DMS53 (cell line): ENCODE data around the gene TPRX2.
"Not testable (repeated sequence)": the region's sequence is repeated elsewhere in the genome, so short reads cannot be mapped to it uniquely, and the experiment has no call there.

ENCODE experiments used
- DNase-seq: peaks from one replicate; lab custom pipeline; 2025; lab: John Stamatoyannopoulos, UW

TPRX2 gene

DNA sequence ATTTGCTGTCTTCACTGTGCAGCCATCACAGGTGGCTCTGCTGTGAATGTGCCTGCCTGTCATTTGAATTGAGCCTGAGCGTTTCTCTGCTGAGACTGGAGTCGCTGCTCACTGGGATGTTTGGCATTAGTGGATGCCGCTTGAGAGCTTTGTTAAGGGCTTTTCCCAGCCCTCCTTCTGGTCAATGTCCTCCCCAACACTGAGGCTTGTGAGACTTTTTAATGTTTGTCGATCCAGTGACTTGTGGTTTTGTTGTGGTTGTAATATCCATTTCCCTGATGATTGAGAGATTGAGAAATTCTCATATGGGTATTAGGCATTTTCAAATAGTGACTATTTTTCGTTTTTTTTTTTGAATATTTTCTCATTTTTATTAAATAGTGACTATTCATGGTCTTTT lies 2.6 kb downstream of the TPRX2 start:
- no peak for DNase-seq

DNA sequence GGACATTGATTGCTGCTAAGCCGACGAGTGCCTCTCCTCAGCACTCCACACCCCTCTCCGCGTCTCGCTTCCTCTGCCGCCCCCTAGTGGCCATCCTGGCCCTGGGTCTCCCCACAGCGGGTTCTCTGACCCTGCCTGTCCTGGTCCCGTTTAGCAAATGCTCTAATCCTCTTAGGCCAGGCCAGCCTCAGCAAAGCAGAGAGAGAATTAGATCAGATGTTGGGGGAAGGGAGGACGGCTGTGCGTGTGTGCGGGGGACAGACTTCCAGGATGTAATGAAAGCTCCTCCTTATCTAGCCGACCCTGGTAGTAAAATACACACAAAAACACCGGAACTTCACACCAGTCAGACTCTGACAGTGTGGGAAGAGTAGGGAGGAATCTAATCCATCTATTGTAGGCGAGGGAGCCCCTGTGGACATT lies 4.5 kb downstream of the TPRX2 start:
- peak; percentile 77 for DNase-seq

DNA sequence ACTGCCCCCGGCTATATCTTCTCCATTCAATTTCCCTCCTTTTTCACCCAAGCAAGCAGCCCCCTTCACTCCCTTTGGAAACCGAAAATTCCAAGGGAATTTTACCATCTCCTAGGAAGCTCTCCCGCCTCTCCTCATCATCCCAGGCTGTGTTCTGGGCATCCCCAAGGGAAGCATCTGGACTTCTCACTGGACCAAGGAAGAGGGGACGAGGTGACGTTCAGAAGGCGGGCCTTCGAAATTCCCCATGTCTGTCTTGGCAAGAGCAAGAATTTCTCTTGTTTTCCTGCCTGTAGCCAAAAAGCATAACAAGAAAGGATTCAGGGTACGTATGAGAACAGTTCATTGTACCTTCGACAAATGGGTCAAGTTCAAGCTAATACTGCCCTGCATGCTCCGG lies 6.1 kb downstream of the TPRX2 start:
- no peak for DNase-seq

DNA sequence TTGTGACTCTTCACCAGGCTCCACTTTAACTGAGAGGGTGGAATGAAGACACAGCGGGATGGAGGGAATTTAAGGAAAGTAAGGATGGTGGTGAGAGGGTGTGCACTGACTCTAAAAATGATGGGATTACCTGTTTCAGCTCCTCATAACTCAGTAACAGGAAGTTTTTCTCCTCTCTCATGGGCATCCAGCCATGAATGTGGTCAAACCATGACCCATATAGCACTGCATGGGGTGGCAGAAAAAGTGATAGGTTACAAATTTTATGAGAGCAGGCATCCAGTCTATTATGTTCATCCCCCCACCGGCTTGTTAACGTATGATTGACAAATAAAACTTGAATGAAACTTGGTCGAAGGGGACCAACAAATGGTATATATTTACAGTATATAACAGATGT lies 19.9 kb downstream of the TPRX2 start:
- no peak for DNase-seq

DNA sequence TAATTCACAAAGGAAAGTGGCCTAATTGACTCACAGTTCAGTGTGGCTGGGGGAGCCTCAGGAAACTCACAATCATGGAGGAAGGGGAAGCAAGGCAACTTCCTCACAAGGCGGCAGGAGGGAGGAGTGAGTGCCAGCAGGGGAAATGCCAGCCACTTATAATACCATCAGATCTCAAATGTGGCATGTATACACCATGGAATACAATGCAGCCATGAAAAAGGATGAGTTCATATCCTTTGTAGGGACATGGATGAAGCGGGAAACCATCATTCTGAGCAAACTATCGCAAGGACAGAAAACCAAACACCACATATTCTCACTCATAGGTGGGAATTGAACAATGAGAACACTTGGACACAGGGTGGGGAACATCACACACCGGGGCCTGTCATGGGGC lies 20.4 kb downstream of the TPRX2 start:
- DNase-seq: not testable (repeated sequence)

DNA sequence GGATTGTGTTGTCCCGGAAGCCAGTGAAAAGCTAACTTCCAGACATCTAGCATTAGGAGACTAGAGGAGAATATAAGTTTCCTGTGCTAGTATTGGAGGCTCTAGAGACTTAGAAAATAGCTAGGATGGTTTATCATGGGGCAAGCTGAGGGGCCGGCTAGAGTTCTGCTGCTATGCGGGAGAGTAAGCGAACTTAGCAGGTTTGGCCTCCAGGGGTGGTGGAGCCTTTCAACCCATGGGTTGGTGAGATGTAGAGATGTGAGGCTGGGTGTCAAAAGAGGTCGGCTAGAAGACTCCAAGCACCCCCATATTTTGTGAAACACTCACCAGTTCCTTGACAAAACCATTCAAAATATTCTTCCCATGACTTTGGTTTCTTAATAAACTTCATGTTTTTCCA lies 22.7 kb downstream of the TPRX2 start:
- no peak for DNase-seq

DNA sequence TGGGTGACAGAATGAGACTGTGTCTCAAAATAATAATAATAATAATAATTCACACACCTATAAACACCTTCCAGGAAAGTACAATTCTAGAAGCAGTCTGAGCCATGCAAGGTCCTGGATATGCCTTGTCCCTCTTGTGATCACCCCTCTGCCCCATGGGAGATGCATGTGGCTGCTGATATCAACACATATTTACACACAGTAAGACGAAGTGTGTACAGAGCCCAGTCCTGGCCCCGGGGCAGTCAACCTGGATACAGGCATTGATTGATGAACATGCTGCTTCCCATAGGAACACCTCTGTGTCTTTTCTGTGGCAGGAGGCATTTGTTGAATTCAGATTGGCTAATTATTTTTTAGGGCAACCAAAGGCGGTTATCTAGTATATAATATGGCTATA lies 23.9 kb downstream of the TPRX2 start:
- no peak for DNase-seq

DNA sequence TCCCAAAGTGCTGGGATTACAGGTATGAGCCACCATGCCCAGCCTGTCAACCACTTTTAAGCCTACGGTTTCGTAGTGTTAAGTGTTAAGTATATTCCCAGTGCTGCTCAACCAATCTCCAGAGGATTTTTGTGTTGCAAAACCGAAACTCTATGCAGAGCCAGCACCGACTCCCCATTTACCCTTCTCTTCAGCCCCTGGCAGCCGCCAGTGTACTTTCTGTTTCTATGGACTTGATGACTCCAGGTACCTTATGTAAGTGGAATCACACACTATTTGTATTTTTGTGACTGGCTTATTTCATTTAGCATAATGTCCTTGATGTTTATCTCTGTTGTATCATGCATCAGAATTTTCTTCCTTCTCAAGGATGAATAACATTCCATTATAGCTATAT lies 26.0 kb downstream of the TPRX2 start:
- DNase-seq: no peak

DNA sequence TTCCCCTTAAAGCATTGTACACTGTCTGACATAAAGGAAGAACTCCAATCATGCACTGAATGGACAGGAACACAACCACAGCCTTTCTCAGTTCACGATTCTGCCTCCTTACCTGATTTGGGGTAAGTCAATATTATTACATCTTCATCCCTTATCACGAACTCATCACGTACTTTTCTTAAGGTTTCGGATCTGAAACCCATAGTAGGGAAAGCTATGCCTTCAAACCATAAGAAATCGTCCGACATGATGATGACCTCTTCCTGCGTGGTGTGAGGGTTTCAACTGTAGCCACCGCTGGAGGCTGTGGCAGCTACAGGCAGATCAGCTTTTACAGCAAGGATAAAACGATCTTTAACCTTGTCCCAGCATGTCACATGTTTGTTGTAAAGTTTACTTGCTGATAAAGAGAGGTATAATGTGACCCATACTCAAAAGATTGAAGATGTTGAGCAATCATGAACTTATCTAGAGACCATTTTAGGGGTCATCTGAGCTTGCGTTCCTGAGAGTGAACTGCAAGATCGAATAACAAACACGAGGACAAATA lies 27.1 kb downstream of the TPRX2 start, which contains the start of gene SULT2A1:
Gene SULT2A1, minus strand, starts transcription at position 306 of the 550 bp plus-strand sequence. Its CDS starts 58 bp downstream, at position 248.
- no peak for DNase-seq

DNA sequence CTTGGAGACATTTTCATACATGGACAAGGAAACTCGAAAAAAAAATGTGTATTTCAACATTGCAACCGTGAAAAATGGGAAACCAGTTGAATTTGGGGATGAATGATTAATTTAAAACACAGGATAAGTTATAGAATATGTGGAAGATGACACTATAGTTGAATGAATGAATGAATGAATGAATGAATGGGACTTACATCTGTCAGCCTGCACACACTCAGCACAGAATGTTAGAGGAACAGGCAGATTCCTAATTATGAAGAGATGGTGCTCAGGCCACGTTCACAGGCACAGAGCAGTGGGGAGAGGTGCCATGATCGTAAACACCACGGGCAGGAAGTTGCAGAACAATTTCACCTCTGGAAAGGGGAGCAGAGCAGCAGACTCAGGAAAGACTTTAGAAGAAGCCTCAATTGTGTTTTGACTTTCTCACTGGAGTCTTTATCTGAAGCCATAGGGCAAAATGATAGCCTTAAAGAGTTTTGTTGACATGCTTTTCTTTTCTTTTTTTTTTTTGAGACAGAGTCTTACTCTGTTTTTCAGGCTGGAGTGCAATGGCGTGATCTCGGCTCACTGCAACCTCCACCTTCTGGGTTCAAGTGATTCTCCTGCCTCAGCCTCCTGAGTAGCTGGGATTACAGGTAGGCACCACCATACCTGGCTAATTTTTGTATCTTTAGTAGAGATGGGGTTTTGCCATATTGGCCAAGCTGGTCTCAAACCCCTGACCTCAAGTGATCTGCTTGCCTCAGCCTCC lies 32.0 kb downstream of the TPRX2 start:
- no peak for DNase-seq

DNA sequence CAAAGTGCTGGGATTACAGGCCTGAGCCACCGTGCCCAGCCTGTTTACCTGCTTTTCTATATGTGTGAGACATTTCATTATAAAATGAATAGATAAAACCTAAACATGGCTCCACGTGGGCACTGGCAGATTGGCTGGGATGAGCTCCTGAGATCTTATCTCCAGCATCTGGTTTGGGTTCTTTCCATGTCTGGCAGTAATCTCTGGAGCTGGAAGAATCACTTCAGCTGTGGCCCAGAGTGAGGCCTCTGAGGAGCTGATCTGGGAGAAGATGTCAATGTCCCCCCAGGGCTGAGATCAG lies 32.5 kb downstream of the TPRX2 start:
- DNase-seq: no peak

DNA sequence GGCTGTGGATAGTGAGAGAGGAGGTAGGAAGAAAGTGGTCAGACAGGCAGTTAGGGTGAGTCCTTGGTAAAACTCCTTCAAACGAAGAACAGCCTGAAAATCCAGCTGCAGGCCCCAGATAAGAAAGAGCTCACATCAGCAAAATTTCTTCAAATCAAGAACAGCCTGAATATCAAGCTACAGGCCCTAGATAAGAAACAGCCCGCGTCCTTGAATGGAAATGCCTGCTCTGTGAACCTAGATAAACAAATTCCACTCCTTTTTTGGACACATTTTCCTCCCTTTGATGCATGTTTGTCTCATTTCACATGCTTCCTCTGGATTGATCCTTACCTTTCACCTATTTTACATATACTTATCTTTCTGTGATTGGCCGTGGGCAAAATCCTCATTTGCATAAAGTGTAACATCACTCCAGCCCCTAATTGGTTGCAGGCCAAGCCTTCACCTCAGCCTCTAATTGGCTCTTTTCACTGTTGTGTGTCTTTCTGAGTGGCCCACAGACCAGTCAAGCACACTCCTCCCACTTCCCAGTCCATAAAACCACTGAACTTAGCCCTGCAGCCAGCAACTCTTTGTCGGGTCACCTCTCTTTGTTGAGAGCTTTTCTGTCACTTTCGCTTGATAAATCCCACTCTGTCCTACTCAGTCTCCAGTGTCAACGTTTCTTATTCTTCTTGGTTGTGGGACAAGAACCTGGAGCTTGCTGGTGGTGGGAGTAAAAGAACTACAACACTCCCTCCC lies 33.1 kb downstream of the TPRX2 start:
- DNase-seq: no peak

DNA sequence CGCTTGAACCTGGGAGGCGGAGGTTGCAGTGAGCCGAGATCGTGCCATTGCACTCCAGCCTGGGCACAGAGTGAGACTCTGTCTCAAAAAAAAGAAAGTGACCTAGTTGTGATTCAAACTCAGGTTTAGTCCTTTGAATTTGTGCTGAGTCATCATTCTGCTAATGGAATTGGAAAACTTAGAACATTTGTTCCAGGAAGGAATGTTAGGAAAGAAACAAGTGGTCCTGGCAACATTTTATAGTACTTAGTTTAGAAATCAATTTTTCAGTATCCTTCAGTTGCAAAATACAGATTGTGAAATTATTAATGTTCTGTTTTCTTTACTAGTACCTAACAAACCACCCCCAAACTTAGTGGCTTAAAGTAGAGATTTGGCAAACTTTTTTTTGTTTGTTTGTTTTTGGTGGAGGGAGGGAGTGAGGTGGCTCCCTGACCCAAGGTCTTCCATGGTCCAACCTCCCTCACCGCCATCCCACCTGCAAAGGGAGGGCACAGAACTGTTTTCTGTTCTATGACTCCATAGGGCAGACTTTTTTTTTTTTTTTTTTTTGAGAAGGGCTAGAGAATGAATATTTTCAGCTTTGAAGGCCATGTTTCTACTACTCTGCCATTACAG lies 36.2 kb downstream of the TPRX2 start:
- no peak for DNase-seq

DNA sequence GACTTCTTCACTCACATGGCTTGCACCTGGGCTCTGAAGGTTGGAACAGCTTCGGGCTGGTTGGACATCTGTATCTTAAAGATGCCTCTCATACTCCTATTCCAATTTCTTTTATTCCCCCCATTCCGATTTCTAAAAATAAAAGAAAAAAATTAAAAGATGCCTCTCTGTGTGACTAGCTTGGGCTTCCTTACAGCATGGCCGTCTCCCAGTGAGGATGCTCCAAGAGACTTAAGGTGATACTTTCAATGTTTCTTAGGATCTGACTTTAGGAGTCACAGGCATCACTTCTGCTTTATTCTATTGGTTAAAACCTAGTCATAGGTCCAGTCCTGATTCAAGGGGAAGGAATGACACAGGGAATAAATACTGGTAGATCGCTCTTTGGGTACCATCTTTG lies 37.0 kb downstream of the TPRX2 start:
- DNase-seq: no peak

DNA sequence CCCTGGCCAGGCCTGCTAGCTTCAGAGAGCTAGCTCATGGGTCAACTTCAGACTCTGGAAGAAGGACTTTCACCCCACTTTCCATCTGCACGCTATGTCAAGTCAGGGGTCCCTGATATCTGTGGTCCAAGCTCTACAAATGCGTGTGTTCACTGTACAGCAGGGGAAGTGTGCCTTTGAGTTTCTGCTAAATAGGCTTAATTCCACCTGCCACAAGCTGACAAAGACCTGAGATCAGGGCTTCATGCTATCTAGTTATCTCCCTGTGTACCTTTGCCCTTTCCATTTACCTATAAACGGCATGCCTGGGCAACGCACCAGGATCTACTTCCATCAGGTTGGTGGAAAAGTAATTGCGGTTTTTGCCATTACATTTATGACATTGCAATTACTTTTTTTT lies 37.7 kb downstream of the TPRX2 start:
- no peak for DNase-seq

DNA sequence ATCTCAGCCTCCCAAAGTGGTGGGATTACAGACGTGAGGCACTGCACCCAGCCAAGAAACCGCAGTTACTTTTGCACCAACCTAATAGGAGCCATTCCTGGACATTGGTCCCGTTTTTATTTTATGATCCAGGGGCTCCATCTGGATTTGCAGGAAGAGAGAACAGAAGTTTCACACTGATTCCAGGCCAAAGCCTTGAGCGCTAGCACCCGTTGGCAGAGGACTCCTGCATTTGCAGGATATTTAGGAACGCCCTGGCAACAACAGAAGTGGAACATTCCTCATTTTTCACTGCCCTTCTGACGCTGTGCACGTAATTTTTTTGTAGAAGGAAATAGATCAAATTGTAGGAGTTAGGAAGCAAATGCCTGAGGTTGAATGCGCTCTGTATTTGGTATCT lies 38.8 kb downstream of the TPRX2 start:
- DNase-seq: no peak

DNA sequence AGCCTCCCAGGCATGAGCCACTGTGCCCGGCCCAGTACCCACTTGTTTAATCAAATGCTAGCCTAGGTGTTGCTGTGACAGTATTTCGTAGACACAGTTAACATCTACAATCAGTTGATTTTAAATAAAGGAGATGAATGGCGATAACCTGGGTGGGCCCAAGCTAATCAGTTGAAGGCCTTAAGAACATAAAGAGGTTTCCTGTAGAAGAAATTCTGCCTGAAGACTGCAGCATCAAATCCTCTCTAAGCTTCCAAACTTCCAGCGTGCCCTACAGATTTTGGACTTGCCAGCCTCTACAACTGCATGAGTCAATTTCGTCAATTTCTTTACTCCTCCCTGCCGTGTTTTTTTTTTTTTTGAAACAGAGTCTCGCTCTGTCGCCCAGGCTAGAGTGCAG lies 40.3 kb downstream of the TPRX2 start:
- no peak for DNase-seq

DNA sequence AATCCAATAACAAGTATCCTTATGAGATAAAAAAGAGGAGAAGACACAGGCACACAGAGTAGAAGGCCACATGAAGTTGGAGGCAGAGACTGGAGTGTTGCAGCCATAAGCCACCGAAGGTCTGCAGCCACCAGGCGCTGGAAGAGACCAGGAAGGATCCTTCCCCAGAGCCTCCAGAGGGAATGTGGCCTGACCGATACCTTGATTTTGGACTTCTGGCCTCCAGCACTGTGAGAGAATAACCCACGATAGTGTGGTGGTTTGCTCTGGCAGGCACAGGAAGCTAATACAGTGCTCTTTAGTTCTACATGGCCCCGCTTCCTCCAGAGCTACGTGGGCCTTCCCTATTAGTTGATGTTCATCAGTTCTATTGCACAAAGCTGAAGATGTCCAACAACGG lies 42.3 kb downstream of the TPRX2 start:
- no peak for DNase-seq

DNA sequence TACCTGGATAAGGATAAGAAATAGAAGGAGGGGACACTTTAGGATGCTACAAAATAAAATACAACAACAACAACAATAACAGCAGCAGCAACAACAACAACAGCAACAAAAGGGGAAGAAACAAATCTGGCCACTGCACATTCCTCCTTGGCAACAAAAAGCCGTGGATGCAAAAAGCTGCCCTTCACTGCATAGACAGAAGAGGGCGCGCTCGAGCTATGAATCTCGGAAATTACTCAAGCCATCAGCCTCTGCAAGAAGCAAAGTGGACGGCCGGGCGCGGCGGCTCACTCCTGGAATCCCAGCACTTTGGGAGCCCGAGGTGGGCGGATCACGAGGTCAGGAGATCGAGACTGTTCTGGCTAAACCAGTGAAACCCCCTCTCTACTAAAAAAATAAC lies 50.3 kb downstream of the TPRX2 start:
- not testable (repeated sequence) for DNase-seq

DNA sequence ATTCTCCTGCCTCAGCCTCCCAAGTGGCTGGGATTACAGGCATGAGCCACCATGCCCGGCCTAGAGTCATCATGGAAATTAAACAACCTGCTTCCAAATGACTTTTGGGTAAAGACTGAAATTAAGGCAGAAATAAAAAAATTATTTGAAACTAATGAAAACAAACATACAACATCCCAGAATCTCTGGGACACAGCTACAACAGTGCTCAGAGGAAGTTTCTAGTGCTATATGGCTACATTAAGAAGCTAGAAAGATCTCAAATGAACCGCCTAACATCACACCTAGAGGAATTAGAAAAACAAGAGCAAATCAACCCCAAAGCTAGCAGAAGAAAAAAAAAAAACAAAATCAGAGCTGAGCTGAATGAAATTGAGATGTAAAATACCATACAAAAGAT lies 51.2 kb downstream of the TPRX2 start:
- DNase-seq: not testable (repeated sequence)
